GM12878 (cell line): ENCODE data around the gene EDARADD.

ENCODE experiments used
- BACH1 ChIP-seq: fragments of 450-650 bp; IDR thresholded peaks from 2 replicates; pipeline ENCODE4 v1.6.1; 2017; ENCODE audit warnings: mild to moderate bottlenecking, borderline replicate concordance
- EGR1 ChIP-seq, 2 experiments: IDR thresholded peaks; 1 replicate in 1 of 2; 2 replicates in 1 of 2; pipeline ENCODE4 v1.6.1; 2011 to 2012; ENCODE audit warnings: low read depth in 2 of 2, low read length in 2 of 2, borderline replicate concordance in 1 of 2, mild to moderate bottlenecking in 1 of 2, moderate library complexity in 1 of 2
- EZH2 ChIP-seq: IDR thresholded peaks from 2 replicates; pipeline ENCODE4 v1.6.1; 2012; ENCODE audit warnings: low read depth, mild to moderate bottlenecking, control low read depth, inconsistent platforms, low read length, borderline replicate concordance; ENCODE audit not compliant: control insufficient read depth
- HCFC1 ChIP-seq: fragments of 150-350 bp; IDR thresholded peaks from 2 replicates; pipeline ENCODE4 v1.6.1; 2014; ENCODE audit warnings: low read length
- NBN ChIP-seq: fragments of 450-650 bp; IDR thresholded peaks from 2 replicates; pipeline ENCODE4 v1.6.1; 2016
- POLR2A ChIP-seq: IDR thresholded peaks from 2 replicates; pipeline ENCODE4 v1.6.1; 2011; ENCODE audit warnings: low read depth, mild to moderate bottlenecking, low read length
- RAD21 ChIP-seq: IDR thresholded peaks from 2 replicates; pipeline ENCODE4 v1.6.1; 2011; ENCODE audit warnings: mild to moderate bottlenecking, low read depth, low read length, moderate library complexity; ENCODE audit not compliant: insufficient read depth
- RFX5 ChIP-seq: IDR thresholded peaks from 2 replicates; pipeline ENCODE4 v1.6.1; 2011; ENCODE audit warnings: low read depth, low read length, improper control_type of control experiment
- SIX5 ChIP-seq: IDR thresholded peaks from 2 replicates; pipeline ENCODE4 v1.6.1; 2011; ENCODE audit warnings: mild to moderate bottlenecking, low read depth, low read length, moderate library complexity; ENCODE audit not compliant: severe bottlenecking
- TAF1 ChIP-seq: IDR thresholded peaks from 2 replicates; pipeline ENCODE4 v1.6.1; 2011; ENCODE audit warnings: mild to moderate bottlenecking, low read depth, low read length, borderline replicate concordance
- TF ChIP-seq, protein P1 (sequence below): IDR thresholded peaks from 2 replicates; pipeline ENCODE4 v1.6.1; 2012; ENCODE audit warnings: low read depth, low read length, improper control_type of control experiment
- TF ChIP-seq, protein P2 (sequence below): IDR thresholded peaks from 2 replicates; pipeline ENCODE4 v1.6.1; 2012; ENCODE audit warnings: low read depth, low read length, improper control_type of control experiment
- TF ChIP-seq, protein P3 (sequence below), 3 experiments: IDR thresholded peaks in 2 of 3; conservative IDR thresholded peaks in 1 of 3; 2 replicates each; pipeline ENCODE4 v1.5.1; 2011; ENCODE audit warnings: low read depth in 3 of 3, low read length in 3 of 3, mild to moderate bottlenecking in 3 of 3, control low read depth in 2 of 3, moderate library complexity in 2 of 3, inconsistent platforms in 1 of 3, mixed read lengths in 1 of 3; ENCODE audit not compliant: control insufficient read depth in 2 of 3, insufficient read depth in 1 of 3; ENCODE audit errors: extremely low read depth in 1 of 3

DNA sequence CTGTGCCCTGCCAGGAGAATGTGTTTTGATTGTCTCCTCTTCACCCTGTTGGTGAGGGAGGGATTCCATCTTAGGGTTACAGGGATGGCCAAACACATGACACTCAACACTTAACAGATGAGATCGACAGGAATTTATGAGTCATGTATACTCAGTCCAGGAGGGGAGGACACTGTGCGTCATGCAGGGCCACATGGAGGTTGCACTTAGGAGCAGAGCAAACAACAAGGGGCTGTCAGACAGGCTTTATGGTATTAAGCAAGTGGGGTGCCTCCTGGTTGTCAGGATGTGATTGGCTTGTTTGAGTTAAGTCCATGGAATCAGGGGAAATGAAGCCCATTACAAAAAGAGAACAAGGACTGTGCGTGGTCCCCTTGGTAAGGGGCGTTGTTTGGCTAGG is 26.9 kb downstream of the EDARADD start:
- TF ChIP-seq EGR1 (IDR thresholded peaks at IDR 0.05; ENCODE audit: borderline replicate concordance in 1 of 2, low read depth in 2 of 2, low read length in 2 of 2) (no peak), HCFC1 (no peak), POLR2A (no peak), NBN (no peak), RFX5 (no peak), RAD21 (no peak), EZH2 (no peak), BACH1 (no peak), SIX5 (no peak), TAF1 (no peak)
- TF ChIP-seq, protein P1, sequence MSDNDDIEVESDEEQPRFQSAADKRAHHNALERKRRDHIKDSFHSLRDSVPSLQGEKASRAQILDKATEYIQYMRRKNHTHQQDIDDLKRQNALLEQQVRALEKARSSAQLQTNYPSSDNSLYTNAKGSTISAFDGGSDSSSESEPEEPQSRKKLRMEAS, result no peak
- TF ChIP-seq, protein P2, sequence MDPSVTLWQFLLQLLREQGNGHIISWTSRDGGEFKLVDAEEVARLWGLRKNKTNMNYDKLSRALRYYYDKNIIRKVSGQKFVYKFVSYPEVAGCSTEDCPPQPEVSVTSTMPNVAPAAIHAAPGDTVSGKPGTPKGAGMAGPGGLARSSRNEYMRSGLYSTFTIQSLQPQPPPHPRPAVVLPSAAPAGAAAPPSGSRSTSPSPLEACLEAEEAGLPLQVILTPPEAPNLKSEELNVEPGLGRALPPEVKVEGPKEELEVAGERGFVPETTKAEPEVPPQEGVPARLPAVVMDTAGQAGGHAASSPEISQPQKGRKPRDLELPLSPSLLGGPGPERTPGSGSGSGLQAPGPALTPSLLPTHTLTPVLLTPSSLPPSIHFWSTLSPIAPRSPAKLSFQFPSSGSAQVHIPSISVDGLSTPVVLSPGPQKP, result no peak
- TF ChIP-seq, protein P3, sequence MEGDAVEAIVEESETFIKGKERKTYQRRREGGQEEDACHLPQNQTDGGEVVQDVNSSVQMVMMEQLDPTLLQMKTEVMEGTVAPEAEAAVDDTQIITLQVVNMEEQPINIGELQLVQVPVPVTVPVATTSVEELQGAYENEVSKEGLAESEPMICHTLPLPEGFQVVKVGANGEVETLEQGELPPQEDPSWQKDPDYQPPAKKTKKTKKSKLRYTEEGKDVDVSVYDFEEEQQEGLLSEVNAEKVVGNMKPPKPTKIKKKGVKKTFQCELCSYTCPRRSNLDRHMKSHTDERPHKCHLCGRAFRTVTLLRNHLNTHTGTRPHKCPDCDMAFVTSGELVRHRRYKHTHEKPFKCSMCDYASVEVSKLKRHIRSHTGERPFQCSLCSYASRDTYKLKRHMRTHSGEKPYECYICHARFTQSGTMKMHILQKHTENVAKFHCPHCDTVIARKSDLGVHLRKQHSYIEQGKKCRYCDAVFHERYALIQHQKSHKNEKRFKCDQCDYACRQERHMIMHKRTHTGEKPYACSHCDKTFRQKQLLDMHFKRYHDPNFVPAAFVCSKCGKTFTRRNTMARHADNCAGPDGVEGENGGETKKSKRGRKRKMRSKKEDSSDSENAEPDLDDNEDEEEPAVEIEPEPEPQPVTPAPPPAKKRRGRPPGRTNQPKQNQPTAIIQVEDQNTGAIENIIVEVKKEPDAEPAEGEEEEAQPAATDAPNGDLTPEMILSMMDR (IDR thresholded peaks at IDR 0.05 in 2 of 3, conservative IDR thresholded peaks at IDR 0.05 in 1 of 3; ENCODE audit: control insufficient read depth in 2 of 3, extremely low read depth in 1 of 3, insufficient read depth in 1 of 3, low read depth in 3 of 3, low read length in 3 of 3), result no peak
